Ureter (tissue), 1 donor: ENCODE results near the gene MS4A13. TPM values are rescaled to one million over a fixed set of nuclear protein-coding genes. Genes with fewer than 3 reads are reported as not detected.
A peak's percentile ranks its signal among the peaks of the same experiment; 100 is the strongest.
"Not testable (repeated sequence)": the region's sequence is repeated elsewhere in the genome, so short reads cannot be mapped to it uniquely, and the experiment has no call there.

Experiments
- DNase-seq: peaks from one replicate; pipeline ENCODE4 v3.0.0-alpha.2; 2020; ENCODE audit warnings: low spot score
- total RNA-seq: library from RNA; stranded (reverse); gene quantifications from one replicate; pipeline ENCODE4 v1.2.4, GENCODE V29; 2023
- donor health status: DM: yes; HTN: yes; CAD: no.

Gene MS4A13, protein sequence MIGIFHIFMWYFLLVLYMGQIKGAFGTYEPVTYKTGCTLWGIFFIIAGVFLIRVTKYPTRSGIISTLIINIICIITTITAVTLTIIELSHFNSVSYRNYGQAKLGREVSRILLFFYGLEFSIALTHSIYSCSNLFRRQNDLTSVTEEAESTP
- not detected for total RNA-seq

DNA sequence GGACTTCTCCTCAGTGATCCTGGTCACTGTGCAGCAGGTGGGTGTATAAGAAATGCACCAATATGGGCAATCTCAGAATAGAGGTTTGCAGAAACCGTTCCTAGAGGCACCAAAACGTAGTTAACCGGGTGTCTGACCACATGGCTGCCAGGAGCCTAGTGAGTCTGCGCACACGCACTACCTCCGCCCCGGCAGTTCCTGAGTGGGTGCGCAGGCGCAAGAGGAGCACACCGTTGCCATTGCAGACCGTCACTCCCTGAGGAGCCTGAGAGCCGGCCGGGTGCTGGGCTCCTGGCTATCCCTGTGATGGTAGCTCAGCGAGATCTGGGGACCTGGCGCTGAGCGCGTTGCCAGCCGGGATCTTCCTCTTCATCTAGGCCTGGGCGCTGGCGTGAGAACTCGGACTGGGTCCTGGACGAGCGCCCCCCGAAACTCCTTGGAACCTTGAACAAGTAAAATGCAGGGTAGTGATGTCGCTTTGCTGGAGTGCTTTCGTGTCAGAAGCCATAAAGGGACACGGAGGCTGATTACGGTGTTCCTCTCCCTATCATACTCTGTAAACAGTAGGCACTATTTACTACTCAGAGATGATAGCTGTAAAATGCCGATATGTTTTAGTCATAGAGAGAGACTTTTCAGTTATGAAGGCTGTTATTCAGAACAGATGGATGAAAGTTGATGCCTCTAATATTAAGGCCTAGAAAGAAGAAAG is at the start of gene MS4A13:
Gene MS4A13, plus strand, starts transcription at position 249 of the 712 bp plus-strand sequence. CDS start 2,692 bp downstream, outside the sequence.
- no peak for DNase-seq

- no peak for DNase-seq
These were observed 46.4 kb upstream of the MS4A13 start for GRCh38 chr11:60468829-60469228.

- no peak for DNase-seq
These were observed 45.5 kb upstream of the MS4A13 start for GRCh38 chr11:60469723-60470122.

DNA sequence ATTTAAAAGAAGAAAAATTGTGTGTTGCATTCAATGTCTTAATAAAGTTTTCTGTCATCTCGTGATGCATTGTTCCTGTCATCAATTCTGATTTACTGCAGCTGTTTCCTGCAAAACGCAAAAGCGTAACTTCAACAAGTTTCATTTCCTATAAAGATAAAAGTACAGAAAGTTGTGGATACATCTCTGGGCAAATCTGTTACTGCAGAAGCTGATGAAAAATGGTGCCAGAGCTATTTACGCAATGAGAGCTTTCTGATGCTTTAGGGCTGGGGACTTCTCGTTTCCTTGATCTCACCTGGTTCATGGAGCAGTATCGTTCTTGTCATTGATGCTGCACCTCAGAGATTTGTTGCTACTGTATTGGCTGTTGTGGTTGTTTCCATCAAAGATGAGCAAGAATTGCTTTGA is 38.2 kb upstream of the MS4A13 start:
- DNase-seq, result no peak

- DNase-seq, result no peak
These were observed 32.8 kb upstream of the MS4A13 start for GRCh38 chr11:60482361-60482760.

DNA sequence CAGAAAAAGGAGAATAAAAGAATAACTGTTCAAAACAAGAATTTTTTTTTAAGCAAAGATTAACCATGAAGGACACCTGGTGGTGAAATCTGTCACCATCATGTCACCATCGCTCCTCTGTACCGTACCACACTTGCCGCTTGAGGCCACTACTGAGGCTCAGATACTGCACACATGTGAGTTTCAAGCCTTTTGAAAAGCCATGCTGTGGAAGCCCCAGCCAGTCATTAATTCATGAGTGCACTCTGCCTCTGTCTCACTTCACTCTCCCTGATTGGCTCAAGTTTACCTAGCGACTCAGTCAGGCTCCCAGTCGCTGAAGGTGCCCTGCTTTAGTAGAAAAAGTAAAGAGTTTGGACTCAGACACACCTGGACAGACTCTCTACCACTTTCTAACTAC is 29.2 kb upstream of the MS4A13 start:
- DNase-seq, result peak; percentile 50

DNA sequence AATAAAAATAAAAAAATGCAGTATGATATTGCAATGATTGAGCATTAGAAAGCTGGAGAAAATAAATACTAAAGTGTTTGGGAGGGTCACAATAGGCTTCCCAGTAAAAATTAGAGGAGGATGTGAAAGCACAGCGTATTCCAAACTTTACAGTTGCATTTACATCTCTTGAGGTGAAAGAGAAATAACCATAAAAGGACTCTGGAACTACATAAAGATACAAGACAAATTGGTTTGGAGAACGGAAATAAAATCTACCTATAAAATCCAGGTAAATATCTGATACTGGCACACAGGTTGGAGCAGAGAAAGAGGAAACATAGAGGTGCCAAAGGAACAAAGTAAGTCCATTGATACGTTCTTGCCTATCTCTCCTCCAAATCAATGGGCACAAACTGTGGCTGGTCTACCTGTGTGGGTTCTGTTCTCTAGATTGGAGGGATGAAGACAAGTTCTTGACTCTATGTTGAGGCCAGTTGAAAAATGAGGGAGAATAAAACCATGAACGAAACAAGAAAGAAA is 22.6 kb upstream of the MS4A13 start, which contains the start of gene MS4A12:
Gene MS4A12, plus strand, starts transcription at position 291 of the 522 bp plus-strand sequence. CDS start 4,541 bp downstream, outside the sequence.
- DNase-seq, result no peak

DNA sequence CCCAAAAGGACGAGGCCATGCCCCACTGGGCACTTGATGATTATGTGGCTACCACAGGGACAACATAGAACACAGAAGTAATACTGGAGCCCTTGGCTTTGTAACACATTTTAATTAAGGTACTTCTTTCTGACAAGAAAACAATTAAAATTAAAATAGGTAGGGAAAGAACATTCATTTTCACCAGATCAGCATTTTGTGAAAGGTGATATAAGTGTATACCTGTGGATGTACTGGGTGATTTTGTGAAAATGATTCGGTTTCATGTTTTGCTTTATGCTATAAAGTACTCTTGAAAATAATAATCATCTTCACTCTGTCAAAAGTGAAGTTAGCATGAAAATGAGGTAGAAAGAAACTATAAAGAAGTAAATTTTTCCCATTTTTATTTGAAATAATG is 21.7 kb upstream of the MS4A13 start:
- DNase-seq, result no peak

- DNase-seq, result no peak
These were observed 16.8 kb upstream of the MS4A13 start for GRCh38 chr11:60498399-60498798.

DNA sequence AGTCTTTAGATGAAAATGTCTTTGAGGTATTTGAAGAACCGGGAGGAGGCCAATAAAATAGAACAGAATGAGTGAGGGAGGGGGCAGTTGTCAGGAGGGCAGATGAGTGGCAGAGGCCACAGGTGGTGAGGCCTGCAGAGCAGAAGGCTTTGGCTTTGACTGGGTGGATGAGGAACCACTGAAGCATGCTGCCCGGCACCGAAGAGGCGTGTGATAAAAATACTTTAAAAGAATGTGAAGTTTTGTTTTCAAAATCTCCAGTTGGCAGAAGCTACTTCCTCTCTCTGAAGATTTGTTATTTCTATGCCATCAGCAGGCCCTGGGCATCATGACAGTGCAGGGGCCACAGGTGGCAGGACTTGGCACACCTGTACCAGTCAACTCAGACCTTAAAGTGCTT is 16.3 kb upstream of the MS4A13 start:
- DNase-seq, result no peak

DNA sequence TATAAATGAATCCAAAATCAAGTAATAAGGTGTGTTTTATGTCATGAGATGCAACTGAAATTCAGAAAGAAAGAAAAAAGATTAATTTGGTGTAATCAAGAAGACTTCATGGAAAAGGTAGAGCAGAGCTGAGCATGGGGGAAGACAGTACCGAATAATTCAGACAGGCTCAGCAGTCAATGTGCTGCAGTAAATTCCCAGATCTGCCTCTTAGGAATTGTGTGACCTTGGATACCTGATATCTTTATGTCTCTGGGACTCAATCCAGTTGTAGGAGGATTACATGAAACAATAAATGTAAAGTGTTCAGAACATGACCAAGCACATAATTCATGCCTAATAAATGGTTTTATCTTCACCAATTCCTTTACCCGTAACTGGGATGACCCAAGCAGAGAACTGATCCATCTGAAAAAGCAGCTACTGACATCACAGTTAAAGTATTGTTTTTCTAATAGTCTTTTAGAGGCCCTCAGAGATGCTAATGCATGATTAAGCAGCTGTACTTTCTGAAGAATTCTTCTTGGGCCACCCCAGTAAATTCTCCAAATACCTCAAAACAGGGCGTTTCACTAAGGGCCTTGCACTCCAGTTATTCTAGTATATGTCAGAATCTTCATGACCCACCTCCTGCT is 14.8 kb upstream of the MS4A13 start:
- DNase-seq, result no peak

- DNase-seq, result no peak
These were observed 12.9 kb upstream of the MS4A13 start for GRCh38 chr11:60502221-60502775.

GRCh38 chr11:60504219-60504905 is 10.8 kb upstream of the MS4A13 start:
- no peak for DNase-seq

DNA sequence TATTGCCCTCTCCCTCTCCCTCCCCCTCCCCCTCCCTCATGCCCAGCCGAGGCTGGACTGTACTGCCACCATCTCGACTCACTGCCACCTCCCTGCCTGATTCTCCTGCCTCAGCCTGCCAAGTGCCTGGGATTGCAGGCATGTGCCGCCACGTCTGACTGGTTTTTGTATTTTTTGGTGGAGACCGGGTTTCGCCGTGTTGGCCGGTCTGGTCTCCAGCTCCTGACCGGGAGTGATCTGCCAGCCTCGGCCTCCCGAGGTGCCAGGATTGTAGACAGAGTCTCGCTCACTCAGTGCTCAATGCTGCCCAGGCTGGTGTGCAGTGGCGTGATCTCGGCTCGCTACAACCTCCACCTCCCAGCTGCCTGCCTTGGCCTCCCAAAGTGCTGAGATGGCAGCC is 5.6 kb upstream of the MS4A13 start:
- DNase-seq, result not testable (repeated sequence)

- DNase-seq, result not testable (repeated sequence)
These were observed 5.0 kb upstream of the MS4A13 start for GRCh38 chr11:60510209-60510608.

DNA sequence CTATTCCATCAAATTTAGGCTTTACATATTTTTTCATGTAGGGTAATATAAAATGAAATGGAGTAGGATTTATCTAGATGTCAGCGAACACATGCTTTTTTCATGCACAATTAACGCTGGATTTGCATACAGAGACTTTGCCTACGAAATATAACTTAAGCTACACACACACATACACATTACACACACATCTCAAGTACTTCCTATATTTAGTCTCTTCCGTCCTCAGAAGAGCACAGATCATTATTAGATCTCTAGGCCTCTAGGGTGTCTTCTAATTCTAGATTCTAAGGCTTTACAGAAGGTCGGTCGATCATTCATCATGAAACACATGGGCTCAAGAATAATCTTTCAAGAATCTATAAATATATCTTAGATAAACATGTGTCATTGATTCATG is 3.8 kb upstream of the MS4A13 start:
- no peak for DNase-seq

DNA sequence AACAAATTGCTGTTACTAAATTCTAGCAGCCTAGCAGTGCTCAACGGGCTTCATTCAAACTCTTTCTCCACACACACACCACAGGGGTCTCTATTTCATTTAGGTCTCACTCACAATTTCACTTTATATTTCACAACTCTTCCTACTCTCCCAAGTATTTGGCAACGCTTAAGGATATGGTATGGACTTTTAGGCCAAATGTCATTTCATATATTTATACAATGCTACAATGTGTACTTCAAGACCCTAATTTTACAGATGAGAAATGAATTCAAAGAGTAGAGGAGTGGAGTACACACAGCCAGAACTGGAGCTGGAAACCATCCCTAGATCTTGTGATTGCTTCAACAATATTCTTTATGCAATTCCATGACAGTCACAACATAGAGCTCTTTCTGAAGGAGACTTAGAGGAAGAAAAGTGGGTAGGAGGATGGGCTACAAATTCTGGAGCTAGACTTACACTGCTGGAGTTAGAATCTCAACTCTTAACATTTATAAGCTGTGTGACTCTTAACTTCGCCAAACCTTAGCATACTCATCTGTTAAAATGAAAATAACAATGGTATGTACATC is 2.5 kb upstream of the MS4A13 start:
- DNase-seq, result no peak

DNA sequence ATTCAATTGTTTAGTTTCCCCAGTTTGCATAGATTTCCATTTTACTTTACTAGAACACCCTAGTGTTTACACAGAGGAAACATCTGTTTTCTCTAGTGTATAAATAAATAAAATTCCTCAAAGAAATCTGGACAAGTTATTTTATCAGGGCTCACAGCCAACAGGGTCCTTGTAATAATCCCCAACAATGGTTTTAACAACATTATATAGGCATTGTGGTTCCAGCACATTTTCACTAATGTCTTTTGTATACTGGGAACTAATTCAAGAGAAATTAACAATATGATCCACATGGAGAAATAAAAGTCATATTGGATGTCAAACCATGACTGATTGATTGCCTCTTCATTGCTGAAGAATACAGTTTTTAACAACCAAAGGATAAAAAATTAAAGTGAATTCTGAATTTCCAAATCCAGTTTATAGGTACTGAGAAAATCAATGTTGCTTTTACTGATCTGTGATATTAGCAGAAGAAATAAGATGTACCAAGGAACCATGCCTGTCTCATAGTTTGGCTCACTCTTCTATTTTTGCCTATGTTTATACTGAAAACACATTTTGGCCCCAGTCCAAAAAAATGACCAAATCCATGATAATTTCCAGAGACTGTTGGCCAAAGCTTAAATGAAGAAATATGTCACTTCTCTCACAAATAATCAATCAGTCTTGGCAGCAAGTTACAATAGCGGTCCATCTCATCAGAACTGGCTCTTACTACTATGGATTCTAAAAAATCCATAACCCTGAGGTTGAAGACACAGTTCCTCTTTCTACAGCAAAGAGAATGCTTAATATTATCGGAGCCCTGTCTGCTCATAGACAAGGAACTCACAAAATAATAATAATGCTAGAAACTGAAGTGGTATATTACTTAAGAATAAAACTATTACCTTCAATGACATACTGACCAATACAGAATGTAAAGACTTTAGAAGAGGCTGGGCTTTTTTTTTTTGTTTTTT is 1.4 kb upstream of the MS4A13 start:
- DNase-seq, result no peak

DNA sequence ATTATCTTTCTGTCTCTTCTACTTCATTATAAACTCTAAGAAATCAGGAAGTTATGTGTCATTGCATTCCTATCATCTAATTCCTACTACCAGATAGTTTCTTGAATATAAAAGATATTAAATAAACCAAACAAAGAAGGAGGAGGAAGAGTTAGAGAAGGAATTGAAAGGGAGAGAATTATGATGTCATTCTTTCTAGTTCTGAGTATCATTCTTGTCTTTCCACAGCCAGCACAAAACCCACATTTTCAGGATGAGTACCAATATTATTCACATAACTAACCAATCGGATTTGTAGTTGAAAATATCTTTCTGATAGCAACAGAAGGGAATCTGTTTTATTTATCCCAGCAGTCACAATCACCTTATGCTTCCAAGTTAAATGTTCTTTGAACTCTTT is 13.3 kb downstream of the MS4A13 start:
- DNase-seq, result no peak

DNA sequence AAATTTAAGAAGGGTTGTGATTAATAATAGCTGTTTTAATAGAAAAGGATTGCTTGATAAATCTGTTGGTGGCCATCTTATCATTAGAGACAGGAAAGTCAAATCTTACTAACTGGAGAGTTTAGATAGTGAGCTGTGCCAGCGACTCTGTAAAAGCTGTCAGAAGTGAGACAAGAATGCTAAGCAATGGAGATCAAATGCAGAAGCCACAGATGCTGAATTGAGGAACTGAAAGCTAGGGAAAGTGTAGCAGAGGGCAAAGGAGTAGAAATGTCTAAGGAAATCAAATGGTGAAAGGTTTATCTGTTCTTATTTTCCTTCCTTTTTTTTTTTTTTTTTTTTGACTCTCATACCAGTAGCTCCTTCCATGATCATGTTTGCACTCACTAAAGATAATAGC is 13.7 kb downstream of the MS4A13 start:
- DNase-seq, result no peak
